ENCODE measurements around the gene C17orf78. TPM values are rescaled to one million over a fixed set of nuclear protein-coding genes. Genes with fewer than 3 reads are reported as not detected.
"Not testable (repeated sequence)": the region's sequence is repeated elsewhere in the genome, so short reads cannot be mapped to it uniquely, and the experiment has no call there.

C17orf78 gene
- not detected for total RNA-seq (ENCODE audit: insufficient read depth, low replicate concordance)

DNA sequence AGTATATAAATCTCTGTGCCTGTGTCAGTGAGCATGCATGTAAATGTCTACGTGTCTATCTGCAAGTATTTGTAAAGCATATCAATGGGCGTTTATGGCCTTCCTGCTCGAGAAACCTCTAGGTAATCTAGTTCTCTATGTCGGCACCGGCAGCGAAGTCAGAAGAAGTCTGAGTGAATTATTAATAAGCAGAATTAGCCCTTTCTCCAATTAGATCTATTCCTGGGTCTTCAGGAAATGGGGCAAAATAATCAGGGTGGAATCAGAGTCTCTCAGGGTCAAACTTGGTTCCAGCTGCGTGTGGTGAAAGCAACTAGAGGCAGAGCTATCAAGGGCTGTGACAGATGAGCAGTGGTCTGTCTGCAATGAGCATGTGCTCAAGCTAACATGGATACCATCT, at the start of gene C17orf78:
TSS of gene C17orf78 (plus strand) at position 280 of the 400 bp plus-strand sequence. CDS start at position 388, 108 bp downstream.
- no peak for DNase-seq (ENCODE audit: low spot score)

GRCh38 chr17:37327341-37328090, 48.3 kb upstream of the C17orf78 start:
- DNase-seq (ENCODE audit: low spot score), result no peak

GRCh38 chr17:37338847-37339246, 36.9 kb upstream of the C17orf78 start:
- no peak for DNase-seq (ENCODE audit: low spot score)

GRCh38 chr17:37339321-37339720, 36.5 kb upstream of the C17orf78 start:
- no peak for DNase-seq (ENCODE audit: low spot score)

- no peak for DNase-seq (ENCODE audit: low spot score)
Measured at GRCh38 chr17:37340804-37341203, 35.0 kb upstream of the C17orf78 start.

DNA sequence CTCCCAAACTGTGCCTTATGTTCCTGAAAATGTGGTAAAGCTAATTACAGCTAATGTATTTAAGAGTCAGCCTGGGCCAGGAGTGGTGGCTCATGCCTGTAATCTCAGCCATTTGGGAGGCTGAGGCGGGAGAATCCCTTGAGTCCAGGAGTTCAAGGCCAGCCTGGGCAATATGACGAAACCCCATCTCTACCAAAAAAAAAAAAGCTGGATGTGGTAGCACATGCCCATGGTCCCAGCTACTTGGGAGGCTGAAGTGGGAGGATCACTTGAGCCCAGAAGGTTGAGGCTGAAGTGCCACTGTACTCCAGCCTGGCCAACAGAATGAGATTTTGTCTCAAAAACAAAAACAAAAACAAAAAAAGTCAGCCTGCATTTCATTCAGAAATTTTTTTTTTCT, 33.2 kb upstream of the C17orf78 start:
- no peak for DNase-seq (ENCODE audit: low spot score)

DNA sequence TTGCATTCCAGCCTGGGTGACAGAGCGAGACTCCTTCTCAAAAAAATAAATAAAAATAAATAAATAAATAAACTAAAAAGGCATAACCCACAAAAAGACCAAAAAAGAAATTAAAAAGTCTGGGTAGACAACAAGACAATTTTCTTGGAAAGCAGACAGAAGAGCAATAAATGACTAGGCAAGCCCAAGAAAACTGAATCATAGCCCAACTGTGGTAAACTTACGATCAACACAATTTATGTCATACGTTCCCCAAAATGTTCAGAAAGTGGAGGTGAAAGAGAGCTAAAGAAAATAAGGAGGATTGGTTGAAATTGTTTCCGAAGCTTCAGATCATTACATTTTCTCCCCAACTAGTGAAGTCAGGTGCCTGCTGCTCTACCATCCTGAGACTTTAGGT, 31.3 kb upstream of the C17orf78 start:
- DNase-seq (ENCODE audit: low spot score), result no peak

GRCh38 chr17:37346863-37347402, 28.9 kb upstream of the C17orf78 start:
- DNase-seq (ENCODE audit: low spot score), result not testable (repeated sequence)

DNA sequence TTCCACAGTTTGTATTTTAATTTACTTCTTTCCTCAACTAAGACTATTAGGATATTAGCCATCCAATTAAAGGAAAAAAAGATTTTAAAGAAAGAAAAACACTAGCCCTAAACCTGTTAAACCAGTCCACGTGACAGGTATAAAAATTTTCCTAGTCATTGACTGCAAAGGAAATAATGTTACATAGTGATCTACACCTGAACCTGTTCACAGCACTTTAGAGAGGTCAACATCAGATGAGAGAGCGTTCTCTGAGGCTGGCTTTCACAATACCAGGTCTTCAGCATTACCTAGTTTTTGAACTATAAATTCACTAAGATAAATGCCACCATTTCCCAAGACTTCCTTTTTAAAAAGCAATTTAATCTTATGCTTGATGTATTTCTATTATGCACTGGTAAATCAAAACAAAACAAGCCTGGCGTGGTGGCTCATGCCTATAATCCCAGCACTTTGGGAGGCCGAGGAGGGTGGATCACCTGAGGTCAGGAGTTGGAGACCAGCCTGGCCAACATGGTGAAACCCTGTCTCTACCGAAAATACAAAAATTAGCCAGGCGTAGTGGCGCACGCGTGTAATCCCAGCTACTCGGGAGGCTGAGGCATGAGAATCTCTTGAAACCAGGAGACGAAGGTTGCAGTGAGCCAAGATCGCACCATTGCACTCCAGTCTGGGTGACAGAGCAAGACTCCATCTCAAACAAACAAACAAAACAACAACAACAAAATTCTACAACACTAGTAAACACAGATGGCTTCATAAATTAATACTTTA, 18.8 kb upstream of the C17orf78 start:
- DNase-seq (ENCODE audit: low spot score), result not testable (repeated sequence)

DNA sequence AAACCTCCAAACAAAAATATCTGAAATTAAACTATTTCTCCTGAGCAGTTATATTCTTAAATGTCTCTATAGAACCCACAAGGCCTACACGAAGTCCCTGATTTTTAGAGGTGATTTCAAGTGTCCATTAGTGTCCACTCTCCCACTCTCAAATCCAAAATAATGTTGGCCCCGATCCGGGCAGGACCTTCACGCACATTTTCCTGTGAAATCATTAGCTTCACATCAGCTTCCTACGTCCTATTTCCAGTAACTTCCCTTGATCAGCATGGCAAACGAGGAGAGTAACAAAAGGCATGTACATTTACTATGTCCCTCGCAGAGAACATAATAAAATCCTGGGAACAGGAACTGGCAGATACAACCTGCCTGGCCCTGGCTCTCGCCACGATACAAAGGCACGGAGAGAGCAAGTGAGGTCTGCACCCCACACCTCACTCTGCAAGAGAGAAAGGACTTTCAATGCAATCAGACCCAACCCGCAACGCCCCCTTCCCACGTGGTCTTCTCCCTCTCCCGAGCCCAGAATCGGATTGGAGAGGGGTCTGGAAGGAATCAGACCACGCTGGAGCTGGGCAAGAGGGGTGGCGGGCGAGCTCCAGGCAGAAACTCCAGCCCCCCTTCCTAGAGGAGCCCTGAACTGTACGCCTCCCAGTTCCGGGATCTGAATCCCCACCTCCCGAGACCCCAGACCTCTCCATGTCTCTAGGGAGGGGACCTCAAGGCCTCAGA, 17.5 kb upstream of the C17orf78 start:
- peak; percentile 79 for DNase-seq (ENCODE audit: low spot score)

- DNase-seq (ENCODE audit: low spot score), result peak; percentile 96
Measured at GRCh38 chr17:37358830-37359681, 16.7 kb upstream of the C17orf78 start.

DNA sequence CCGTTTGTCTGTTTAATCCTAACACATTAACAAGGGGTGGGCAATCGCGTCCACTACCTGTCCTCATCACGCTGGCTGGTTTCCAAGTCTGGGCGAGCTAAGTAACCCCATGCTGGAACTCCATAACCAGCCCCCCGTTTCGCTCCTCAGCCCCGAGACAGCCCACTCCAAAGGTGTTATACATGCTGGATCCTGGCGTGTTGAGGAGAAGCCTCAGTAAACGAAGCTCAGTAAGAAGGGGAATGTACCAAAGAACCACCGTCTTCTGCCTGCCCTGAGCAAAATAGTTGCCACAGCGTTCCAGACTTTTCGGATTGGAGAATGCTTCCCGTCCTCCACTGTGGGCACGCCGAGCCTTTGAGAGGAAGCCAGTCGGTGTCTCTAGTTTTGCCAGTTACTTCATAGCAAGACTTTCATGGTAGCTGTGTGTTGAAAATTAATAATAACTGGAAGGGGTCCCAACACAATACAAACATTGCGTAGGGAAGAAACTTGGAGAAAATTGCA, 16.1 kb upstream of the C17orf78 start:
- no peak for DNase-seq (ENCODE audit: low spot score)

DNA sequence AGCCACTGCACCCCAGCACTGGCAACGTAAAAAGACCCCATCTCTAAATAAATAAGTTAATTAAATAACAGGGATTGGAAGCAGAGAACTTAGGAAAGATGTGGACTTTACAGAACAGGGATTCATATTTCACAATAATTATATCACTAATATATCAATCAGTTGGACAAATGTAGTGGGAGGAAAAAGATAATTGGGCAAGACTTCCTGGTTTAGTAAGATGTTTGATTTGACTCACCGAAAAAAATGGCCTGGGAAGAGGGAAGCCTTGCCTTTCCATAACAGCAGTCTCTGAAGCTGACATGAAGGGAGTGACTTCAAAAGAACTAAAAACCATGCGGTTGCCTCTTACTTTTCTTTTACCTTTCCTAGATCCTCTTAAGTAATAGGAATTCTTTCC, 15.2 kb upstream of the C17orf78 start:
- DNase-seq (ENCODE audit: low spot score), result no peak

- DNase-seq (ENCODE audit: low spot score), result peak; percentile 77
Measured at GRCh38 chr17:37361543-37361942, 14.2 kb upstream of the C17orf78 start.

DNA sequence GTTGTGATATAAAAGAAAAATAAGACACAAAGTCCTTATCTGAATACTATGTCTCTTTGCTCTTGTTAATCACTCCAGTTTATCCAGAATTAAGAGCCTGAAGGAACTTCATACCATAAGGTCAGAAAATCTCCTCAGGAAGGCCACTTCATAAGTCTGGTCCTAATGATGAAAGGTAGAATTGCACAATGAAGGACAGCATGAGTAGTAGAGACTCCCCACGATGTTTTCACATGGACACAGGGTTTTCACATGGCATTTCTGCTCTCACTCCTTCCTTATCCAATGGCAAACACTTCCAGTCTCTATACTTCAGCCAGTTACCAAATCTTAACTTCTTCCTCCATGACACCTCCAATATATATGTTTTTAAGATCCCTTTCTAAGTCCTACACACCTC, 10.2 kb upstream of the C17orf78 start:
- no peak for DNase-seq (ENCODE audit: low spot score)

DNA sequence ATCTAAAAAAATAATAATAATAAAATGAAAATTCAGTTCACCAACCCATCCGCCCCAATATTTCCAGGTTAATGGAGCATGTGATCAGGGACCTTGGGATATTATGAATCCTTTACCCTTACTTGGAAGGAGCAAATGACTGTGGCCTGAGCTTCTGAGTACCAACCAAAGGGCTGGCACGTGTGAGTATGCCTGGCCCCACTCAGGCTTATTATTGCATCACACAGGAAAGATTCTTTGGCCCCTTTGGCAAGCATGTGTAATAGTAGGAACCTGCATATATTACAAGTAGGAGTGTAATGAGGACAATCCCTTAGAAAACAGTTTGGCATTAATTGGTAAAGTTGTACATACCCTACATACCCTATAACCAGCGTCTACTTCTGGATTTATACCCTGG, 7.2 kb upstream of the C17orf78 start:
- DNase-seq (ENCODE audit: low spot score), result no peak

- DNase-seq (ENCODE audit: low spot score), result peak; percentile 90
Measured at GRCh38 chr17:37373530-37374159, 2.1 kb upstream of the C17orf78 start.

GRCh38 chr17:37382056-37382455, 6.3 kb downstream of the C17orf78 start:
- no peak for DNase-seq (ENCODE audit: low spot score)

DNA sequence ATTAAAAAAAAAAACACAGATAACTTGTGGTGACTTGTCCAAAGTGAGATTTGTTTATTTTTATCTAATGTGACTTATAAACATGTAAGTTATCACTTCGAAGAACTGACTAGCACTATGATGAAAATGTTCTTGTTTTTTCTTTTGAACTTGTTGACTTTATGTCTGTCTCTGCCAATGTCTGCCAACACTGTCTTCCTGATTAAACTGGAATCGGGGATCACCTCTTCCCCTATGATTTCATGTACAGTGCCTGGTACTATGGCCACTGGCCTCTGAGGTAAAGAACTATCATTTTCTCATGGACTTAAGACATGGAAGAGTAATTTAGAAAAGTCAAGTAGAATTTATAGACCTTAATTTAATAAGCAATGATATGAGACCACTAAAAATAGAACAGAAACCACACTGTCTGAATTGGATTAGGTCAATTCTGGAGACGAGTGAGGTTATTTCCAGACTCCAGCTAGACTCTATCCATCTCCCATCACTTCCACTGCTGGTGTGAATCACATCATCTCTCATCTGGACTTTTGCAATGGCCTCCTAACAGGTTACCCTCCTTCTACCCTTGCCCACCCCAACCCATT, 8.9 kb downstream of the C17orf78 start:
- DNase-seq (ENCODE audit: low spot score), result no peak

DNA sequence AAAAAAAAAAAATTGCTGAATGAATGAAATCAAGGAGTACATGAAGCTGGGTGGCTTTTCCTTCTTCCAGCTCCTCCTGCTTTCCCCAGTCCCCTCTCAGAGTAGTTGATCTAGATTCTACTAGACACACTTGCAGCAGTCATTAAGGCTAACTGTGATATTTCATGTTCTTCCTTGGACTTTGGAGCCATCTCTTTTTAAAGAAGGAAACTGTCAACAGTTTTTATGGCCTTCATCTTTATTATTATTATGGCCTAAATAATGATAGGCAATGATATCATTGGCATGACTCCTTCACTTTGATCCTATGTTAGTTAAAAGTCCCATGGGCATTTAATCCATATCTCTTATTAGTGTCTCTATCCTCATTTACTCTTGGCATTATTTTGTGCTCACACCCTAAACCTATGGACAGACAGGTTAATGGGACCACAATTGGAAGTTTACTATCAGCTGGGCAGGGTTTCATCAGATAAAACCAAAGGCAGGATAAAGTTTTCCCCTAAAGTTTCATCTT, 9.7 kb downstream of the C17orf78 start:
- DNase-seq (ENCODE audit: low spot score), result no peak
